Measurements from ENCODE around the gene OR52H1. TPM values are rescaled to one million over a fixed set of nuclear protein-coding genes. Genes with fewer than 3 reads are reported as not detected.

OR52H1 gene
- polyA plus RNA-seq, 1 of the 3 experiments (the other 2 are of a cell fraction), result not detected

- Histone ChIP-seq H3K27ac (ENCODE audit: low read depth in 2 of 2, low read length in 1 of 2) (no peak overlapping the region), H3K4me3 (ENCODE audit: low read depth in 2 of 2, low read length in 1 of 2) (no peak overlapping the region), H3F3A (replicated peaks; ENCODE audit: insufficient read depth) (no peaks in the 10 kb centered on the region), H3K9ac (no peak overlapping the region), H3K9me2 (no peaks in the 10 kb centered on the region), H3K79me2 (ENCODE audit: insufficient read depth) (no peaks in the 10 kb centered on the region), H3K9me3 (no peaks in the 10 kb centered on the region), H3K27me3 (ENCODE audit: insufficient read depth) (peaks cover 9% of the 10 kb centered on the region), H3K4me1 (ENCODE audit: control insufficient read depth in 1 of 2, insufficient read depth in 2 of 2, low read depth in 1 of 2, low read length in 1 of 2) (no peaks in the 10 kb centered on the region), H4K20me1 (ENCODE audit: insufficient read depth) (no peaks in the 10 kb centered on the region), H2AFZ (ENCODE audit: low read depth) (no peak overlapping the region), H3K36me3 (replicated peaks in 1 of 2; ENCODE audit: control insufficient read depth in 1 of 2, insufficient read depth in 2 of 2, low read length in 1 of 2) (no peaks in the 10 kb centered on the region), H3K4me2 (no peak overlapping the region)
- ChIA-PET POLR2A (no interaction called here), CTCF (no interaction called here)
- WGBS (ENCODE audit: low lambda C conversion rate), result 16% methylated on average over 2 of the region's 2 CpGs
- DNase-seq, result no peak
- TF ChIP-seq, protein P1, sequence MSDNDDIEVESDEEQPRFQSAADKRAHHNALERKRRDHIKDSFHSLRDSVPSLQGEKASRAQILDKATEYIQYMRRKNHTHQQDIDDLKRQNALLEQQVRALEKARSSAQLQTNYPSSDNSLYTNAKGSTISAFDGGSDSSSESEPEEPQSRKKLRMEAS (IDR thresholded peaks at IDR 0.05; ENCODE audit: low read depth), result no peak
- TF ChIP-seq GATA2 (CRISPR knock-in tag; IDR thresholded peaks at IDR 0.05), result no peak
- no peak for TF ChIP-seq EZH2phosphoT487 (IDR thresholded peaks at IDR 0.05; ENCODE audit: borderline replicate concordance, low read depth)
- no peak for TF ChIP-seq TCF12 (IDR thresholded peaks at IDR 0.05)
- TF ChIP-seq ELF1 (IDR thresholded peaks at IDR 0.05), result no peak
- TF ChIP-seq GABPA (IDR thresholded peaks at IDR 0.05; ENCODE audit: low read depth), result no peak
Measured at GRCh38 chr11:5531053-5531831, 17.1 kb downstream of the OR52H1 start.

- Histone ChIP-seq H3K4me2 (no peak overlapping the region), H3K9me2 (no peaks in the 10 kb centered on the region), H3K36me3 (replicated peaks in 1 of 2; ENCODE audit: control insufficient read depth in 1 of 2, insufficient read depth in 2 of 2, low read length in 1 of 2) (no peaks in the 10 kb centered on the region), H3K27ac (ENCODE audit: low read depth in 2 of 2, low read length in 1 of 2) (no peak overlapping the region), H3K27me3 (ENCODE audit: insufficient read depth) (peaks cover 9% of the 10 kb centered on the region), H3K4me3 (ENCODE audit: low read depth in 2 of 2, low read length in 1 of 2) (no peak overlapping the region), H4K20me1 (ENCODE audit: insufficient read depth) (no peaks in the 10 kb centered on the region), H2AFZ (ENCODE audit: low read depth) (no peak overlapping the region), H3K9ac (no peak overlapping the region), H3K9me3 (no peaks in the 10 kb centered on the region), H3K4me1 (ENCODE audit: control insufficient read depth in 1 of 2, insufficient read depth in 2 of 2, low read depth in 1 of 2, low read length in 1 of 2) (no peaks in the 10 kb centered on the region), H3K79me2 (ENCODE audit: insufficient read depth) (no peaks in the 10 kb centered on the region), H3F3A (replicated peaks; ENCODE audit: insufficient read depth) (no peaks in the 10 kb centered on the region)
- no peak for DNase-seq
- no peak for TF ChIP-seq YY1 (IDR thresholded peaks at IDR 0.05; ENCODE audit: low read depth)
- TF ChIP-seq SMC3 (IDR thresholded peaks at IDR 0.05; ENCODE audit: low read depth, low read length), result no peak
- no peak for TF ChIP-seq CHD2 (IDR thresholded peaks at IDR 0.05; ENCODE audit: low read length, partially characterized antibody)
- TF ChIP-seq, protein P2, sequence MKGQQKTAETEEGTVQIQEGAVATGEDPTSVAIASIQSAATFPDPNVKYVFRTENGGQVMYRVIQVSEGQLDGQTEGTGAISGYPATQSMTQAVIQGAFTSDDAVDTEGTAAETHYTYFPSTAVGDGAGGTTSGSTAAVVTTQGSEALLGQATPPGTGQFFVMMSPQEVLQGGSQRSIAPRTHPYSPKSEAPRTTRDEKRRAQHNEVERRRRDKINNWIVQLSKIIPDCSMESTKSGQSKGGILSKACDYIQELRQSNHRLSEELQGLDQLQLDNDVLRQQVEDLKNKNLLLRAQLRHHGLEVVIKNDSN (IDR thresholded peaks at IDR 0.05; ENCODE audit: borderline replicate concordance, low read depth), result no peak
- TF ChIP-seq, protein P3, sequence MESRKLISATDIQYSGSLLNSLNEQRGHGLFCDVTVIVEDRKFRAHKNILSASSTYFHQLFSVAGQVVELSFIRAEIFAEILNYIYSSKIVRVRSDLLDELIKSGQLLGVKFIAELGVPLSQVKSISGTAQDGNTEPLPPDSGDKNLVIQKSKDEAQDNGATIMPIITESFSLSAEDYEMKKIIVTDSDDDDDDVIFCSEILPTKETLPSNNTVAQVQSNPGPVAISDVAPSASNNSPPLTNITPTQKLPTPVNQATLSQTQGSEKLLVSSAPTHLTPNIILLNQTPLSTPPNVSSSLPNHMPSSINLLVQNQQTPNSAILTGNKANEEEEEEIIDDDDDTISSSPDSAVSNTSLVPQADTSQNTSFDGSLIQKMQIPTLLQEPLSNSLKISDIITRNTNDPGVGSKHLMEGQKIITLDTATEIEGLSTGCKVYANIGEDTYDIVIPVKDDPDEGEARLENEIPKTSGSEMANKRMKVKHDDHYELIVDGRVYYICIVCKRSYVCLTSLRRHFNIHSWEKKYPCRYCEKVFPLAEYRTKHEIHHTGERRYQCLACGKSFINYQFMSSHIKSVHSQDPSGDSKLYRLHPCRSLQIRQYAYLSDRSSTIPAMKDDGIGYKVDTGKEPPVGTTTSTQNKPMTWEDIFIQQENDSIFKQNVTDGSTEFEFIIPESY (IDR thresholded peaks at IDR 0.05; ENCODE audit: borderline replicate concordance, low read depth), result no peak
- no peak for TF ChIP-seq TEAD4 (IDR thresholded peaks at IDR 0.05; ENCODE audit: borderline replicate concordance, insufficient read depth)
- TF ChIP-seq MEF2A (IDR thresholded peaks at IDR 0.05; ENCODE audit: borderline replicate concordance, low read depth), result no peak
- no peak for TF ChIP-seq NFIC (IDR thresholded peaks at IDR 0.05; ENCODE audit: borderline replicate concordance)
- TF ChIP-seq FOXJ3 (CRISPR knock-in tag; IDR thresholded peaks at IDR 0.05), result no peak
- TF ChIP-seq RAD21 (IDR thresholded peaks at IDR 0.05; ENCODE audit: low read length), result no peak
- TF ChIP-seq GATA2 (CRISPR knock-in tag; IDR thresholded peaks at IDR 0.05), result no peak
- no peak for TF ChIP-seq MXI1 (IDR thresholded peaks at IDR 0.05; ENCODE audit: low read depth, low read length)
- no peak for TF ChIP-seq PBX3 (IDR thresholded peaks at IDR 0.05)
- no peak for TF ChIP-seq ELF1 (IDR thresholded peaks at IDR 0.05)
- no peak for TF ChIP-seq RXRA (IDR thresholded peaks at IDR 0.05; ENCODE audit: borderline replicate concordance, low read depth)
- no peak for TF ChIP-seq RCOR1 (IDR thresholded peaks at IDR 0.05; ENCODE audit: low read length)
- ChIA-PET CTCF (no interaction called here), POLR2A (no interaction called here)
- 0% methylated on average over 1 of the region's 1 CpG for WGBS (ENCODE audit: low lambda C conversion rate)
Measured at GRCh38 chr11:5528495-5528894, 19.8 kb downstream of the OR52H1 start.

Data from SK-N-SH (cell line).